Stimulated activated CD4-positive, alpha-beta T cell treated with anti-CD3 and anti-CD28 coated beads, Interleukin-4, amount 100 ng/mL, for 24 hours (primary cell): ENCODE measurements around the gene FCHSD2.
A peak's percentile ranks its signal among the peaks of the same experiment; 100 is the strongest.

Experiments used
- DNase-seq: peaks from one replicate; pipeline ENCODE4 v3.0.0-alpha.2; 2020

FCHSD2 gene

DNA sequence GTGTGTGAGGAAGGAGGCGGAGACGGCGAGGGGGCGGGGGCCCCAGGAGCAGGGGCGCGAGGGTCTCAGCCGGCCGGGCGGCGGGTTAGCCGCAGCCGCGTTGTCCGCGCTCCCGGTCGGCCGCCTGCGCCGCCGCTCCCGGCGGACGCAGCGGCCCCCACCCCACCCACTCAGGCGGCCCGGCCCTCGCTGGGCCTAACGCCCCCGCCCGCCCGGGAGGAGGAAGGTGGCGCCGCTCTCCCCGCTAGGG lies at the start of gene FCHSD2:
FCHSD2 (minus strand) TSS at position 191 of the 250 bp plus-strand sequence. CDS start 441 bp downstream, outside the sequence.
- DNase-seq = peak; percentile 49

DNA sequence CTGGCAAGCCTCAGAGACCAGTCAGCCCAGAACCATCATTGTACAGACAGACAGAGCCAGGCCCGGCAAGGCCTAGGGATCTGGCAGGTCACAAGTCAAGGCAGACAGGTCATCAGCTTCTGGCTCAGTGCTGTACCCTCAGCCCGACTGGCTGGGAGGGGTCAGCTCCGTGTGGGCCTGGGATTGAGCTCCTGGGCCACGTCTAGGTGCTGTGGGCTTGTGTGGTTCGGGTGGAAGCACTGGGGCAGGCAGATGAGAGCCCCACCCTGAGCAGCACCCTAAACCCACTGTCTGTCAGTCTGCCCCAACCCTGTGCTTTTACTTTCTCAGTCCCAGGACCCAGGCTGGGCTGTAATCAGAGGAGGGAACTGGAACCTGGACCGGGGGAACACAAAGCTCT lies 49.0 kb upstream of the FCHSD2 start:
- DNase-seq = no peak

DNA sequence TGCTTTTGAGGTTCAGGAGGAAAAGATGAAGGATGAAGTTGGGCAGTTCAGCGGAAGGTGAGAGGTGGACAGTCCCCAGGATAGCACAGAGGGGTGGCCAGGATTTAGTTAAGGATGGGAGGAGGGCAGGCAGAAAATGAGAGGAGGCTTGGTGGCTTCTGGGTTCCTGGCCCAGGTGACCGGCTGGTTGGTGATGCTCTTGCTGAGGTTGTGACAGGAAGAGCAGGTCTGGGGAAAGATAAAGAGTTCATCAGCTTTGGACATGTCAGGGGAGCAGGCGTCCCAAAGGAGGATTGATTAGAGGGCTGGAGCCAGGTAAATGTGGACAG lies 48.4 kb upstream of the FCHSD2 start:
- no peak for DNase-seq

DNA sequence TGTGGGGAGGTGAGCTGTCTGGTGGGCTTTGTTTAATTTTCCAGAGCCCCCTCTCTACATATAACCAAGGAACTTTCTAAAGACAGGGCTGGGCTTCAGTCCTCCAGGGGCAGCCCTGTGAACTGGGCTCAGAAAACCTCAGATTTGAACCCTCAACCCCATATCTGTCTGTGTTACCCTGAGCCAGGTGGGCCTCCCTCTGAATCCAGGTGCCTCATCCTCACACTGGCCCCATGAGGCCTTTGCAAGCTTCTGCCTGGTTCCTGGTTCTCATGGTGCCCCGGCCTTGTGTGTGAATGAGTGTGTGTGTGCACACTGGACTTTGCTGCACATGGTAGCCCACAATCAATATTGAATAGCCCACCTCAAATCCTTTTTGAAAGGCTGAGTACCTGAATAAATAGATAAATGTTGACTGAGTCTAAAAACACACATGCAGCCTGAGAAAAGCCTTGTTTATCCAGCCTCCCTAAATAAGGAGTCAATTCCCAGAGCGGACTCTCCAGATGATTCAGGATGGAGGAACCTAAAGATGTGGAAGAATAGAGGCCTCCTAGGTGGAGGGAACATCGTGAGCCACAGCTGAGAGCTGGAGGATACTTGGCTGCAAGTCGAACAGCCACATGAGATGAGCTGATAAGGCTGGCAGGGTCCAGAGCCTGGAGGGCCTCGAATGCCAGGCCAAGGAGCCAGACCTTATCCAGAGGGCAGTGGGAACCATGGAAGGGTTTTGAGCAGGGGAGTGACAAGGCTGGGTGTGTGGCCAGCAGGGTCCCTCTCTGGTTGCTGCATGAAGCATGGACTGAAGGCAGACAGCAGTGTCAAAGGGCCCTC lies 47.8 kb upstream of the FCHSD2 start:
- no peak for DNase-seq

DNA sequence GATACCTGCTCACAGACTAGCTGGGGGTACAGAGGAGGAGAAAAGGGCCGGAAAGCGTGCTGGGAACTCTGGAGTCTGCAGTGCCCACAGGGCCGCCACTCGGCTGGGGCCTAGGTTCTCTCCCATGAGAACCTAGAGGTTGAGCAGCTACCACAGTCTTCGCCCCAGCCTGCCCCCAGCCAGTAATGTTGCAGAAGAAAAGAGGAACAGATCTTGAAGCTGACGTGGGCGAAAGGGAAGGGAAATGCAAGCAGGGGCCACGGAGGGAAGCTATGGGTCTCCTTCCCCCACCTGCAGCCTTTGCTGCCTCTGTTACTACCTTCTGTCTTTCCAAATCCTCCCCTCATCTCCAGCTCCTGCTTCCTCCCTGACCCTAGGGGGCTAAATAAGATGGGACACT lies 47.2 kb upstream of the FCHSD2 start:
- DNase-seq = no peak

DNA sequence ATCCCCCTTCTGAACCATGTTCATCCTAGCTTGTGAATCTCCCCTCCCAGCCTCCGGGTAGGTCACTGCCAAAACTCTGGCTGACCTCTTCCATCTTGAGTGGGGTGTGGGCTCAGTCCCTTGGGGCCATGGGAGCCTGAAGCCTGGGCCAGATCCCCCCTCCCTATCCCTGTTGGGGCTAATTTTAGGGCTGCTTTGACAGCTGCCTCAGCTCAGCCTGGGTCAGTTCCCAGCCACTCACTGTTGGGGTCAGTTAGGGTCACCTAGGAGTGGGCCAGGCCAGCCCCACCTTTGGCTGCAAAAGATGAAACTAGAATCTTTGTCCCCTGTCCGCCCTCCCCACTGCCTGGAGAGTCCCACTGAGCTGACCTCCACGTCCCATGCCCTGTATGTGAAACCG lies 46.2 kb upstream of the FCHSD2 start:
- DNase-seq = no peak

DNA sequence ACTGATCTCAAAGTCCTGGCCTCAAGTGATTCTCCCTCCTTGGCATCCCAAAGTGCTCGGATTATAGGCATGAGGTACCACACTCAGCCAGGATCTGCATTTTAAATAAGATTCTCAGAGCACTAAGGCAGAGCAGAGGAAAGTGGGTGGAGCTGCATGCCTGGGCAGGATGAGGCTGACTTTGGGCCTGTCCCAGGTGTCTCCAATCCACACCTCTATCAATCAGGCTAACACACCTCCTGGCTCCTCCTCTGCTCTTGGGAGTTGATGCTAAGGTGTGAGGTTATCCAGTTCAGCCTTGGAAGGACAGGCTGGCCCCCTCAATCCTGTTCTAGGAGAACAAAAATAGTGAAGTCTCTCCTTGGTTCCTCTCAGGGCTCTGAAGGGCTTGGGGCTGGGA lies 45.7 kb upstream of the FCHSD2 start:
- no peak for DNase-seq

DNA sequence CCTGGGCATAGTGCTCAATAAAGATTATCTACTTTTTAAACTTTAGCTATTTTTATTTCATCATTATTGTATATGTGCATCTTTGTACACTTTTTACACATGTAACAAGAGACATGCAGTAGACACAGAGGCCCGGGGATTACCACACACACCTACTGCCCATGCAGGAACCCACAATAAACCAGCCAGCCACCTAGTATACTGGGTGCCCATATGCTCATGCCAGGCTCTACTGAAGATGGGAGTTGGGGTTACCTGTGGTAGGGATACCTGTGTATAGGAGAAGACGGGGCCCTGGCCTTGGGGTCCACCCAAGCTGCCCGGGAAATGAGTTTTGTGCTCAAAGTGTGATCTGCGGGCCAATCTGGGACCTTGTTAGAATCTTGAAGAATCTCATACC lies 44.8 kb upstream of the FCHSD2 start:
- no peak for DNase-seq

DNA sequence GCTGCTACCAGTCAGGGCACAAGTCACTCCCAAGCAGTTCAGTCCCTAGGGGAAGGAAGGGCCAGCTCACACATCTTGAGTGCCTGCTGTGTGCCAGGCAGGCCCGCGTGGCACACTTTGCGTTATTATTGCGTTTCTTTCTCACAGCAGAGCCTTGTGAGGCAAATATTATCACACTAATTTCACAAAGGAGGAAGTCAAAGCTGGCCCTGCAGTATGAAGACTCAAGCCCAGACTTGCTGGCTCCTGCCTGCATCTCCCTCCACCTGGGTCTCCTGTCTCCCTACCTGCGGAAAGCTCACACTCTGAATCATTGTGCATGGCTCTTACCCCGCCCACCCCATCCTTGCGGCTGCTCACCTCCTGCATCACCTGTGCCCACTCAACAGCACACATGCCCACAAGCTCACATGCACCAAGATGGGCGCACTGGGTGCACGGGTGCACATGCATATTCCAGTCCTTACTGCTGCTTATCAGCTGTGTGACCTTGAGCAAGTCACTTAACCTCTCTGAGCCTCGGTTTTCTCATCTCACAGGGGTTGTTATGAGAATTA lies 44.3 kb upstream of the FCHSD2 start:
- DNase-seq = no peak

DNA sequence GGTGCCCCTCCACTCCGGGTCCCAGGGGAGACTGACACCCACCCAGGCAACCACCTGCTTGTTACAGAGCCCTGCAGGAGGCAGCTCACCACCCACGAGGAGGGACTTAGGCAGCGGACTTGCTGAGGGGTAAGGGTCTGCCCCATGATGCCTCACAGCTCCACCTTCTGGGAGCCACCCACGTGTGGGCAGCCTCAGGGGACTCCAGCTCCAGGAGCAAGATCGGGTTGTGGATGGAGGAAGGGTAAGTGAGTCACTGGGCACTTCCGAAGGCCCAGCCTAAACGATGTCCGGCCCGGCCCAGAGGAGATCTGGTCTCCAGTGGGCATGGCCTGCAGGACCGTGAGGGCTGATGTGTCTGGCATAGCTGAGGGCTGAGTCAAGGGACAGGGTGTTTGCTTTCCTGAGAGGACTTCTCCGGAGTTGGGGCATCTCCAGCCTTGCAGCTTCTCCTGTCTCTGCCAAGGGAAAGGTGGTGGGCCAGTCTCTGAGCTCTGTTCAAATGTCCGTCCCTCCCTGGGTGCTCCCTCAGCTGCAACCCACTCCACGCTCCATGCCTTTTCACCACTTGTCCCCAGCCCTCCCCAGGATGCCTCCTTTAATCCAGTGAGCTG lies 43.7 kb upstream of the FCHSD2 start:
- no peak for DNase-seq

DNA sequence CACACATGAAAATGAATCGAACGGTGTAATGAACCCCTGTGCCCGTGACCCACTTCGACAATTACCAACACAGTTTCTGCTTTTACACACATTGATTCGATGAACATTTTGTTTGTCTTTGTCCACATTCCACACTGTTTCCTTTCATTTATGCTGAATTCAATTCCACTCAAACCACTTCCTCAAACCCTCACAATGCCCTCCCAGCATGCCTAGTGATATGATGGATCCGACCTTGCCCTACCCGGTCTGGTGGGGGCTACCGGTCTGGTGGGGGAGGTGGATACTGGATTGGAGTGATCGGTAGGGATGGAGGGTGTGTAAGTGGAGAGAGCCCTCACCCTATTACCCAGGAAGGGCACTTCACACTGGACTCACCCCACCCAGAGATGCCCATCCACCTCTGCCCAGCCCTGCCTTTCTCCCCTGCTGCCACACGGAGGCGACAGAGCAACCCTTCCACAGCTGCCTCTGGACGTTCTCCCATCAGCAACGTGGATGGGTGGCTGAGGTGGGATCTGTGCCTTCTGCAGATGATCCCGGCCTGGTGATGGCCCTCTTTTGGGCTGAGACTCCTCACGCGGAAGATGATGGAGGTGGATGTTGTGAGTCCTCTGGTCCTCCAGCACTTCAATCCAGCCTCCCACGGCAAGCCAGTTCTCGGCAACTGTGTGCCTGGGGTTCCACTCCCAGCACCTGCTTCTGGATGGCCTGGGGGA lies 43.0 kb upstream of the FCHSD2 start:
- peak; percentile 56 for DNase-seq

DNA sequence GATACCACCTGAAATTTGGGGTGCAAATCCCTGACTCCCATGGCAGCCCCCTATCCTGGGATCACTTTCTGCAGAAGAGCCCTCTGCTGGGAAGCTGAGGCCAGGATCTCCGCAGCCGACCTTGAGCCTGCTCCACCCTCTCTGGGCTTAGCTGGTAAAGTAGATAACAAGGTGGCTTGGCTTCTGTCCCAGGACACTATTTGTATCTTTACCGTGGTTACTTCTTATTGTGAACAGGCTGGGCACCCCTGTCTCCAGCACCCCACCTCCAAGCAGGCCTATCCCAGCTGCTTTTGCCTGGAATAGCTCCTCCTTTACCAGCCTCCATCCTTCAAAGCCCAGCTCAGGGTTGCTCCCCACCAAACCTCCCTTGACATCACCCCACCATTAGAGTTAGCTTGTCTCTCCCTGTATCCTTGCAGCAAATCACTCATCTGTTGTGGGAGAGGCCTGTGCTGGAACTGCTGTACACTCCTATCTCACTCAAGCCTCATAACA lies 40.8 kb upstream of the FCHSD2 start:
- no peak for DNase-seq

DNA sequence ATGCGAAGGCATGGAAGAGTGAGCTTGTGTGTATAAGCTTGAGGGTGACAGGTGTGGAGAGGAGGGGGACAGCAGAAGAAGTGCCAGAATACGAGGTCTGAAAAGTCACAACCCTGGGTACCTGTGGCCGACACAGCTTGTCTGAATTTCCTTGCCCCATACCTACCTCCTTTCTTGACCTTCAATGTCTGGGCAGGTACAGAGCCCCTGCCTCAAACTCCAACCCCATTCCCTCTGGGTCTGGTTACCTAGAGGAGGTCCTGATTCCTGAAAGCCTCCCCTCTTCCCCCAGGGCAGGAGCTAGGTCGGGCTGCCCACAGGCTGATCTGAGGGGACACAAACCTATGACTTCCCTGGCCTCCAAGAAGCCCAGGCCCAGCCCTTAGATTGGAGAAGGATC lies 36.6 kb upstream of the FCHSD2 start:
- no peak for DNase-seq

DNA sequence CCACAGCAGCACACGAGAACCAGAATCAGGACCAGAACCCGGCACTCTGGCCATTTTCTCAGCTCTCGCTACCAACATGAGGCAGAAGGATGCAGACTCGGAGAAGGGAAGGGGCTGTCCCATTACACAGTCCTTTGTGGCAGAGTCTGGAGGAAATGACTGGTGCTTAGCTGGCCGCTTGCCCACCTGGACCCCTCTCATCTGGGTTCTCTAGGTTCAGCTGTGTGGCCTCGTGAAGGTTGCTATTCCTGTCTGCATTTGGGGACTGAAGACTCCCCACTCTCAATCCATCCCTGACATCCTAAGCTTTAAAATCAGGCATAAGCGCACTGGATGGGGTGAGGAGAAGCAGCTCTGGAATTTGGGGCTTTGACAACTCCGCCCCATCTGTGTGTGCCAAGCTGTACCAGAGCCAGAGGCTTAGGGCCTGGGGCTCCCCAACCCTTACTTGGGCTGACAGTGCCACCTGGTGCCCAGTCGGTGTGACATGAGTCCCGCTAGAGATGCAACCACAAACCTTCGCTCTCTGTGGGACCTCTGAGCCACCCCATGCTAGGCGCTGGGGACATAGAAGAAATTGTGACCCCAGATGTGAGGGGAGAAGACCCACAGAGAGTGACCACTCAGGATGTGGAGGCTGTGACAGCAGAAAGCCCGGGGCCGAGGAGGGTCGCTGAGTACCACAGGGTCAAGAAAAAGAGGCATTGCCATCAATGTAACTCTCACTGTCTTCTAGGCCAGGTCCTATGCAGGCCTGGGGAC lies 35.8 kb upstream of the FCHSD2 start:
- peak; percentile 83 for DNase-seq

DNA sequence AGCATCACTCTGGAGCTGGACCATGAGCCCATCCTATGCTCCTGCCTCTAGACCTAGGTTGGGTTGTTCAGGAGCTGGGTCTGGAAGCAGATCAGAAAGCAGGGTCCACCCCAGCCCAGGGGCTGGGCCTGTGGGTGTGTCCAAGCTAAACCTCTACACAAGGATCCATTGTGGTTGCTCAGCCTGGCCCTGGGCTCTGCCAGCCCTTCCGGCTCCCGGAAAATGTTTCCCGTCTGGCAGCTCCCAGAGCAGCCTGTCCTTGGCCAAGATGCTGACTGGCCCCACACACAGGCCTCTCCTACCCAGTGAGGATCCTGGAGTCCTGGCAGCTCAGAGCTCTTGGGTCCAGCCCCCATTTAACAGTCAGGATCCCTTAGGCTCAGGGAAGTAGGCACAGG lies 35.3 kb upstream of the FCHSD2 start:
- no peak for DNase-seq

DNA sequence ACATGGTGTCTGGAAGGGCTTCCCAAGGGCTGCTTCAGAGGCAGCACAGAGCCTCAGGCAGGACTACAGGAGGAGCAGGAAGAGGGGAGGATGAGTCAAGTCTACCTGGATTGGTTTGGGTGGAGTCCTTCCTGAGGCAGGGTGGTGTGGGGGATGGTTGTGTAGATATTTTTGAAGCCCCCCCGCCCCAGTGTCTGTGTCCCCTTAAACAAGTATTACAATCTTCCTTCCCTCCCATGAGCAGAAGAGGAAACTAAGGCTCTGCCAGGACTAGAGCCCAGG lies 34.7 kb upstream of the FCHSD2 start:
- no peak for DNase-seq

DNA sequence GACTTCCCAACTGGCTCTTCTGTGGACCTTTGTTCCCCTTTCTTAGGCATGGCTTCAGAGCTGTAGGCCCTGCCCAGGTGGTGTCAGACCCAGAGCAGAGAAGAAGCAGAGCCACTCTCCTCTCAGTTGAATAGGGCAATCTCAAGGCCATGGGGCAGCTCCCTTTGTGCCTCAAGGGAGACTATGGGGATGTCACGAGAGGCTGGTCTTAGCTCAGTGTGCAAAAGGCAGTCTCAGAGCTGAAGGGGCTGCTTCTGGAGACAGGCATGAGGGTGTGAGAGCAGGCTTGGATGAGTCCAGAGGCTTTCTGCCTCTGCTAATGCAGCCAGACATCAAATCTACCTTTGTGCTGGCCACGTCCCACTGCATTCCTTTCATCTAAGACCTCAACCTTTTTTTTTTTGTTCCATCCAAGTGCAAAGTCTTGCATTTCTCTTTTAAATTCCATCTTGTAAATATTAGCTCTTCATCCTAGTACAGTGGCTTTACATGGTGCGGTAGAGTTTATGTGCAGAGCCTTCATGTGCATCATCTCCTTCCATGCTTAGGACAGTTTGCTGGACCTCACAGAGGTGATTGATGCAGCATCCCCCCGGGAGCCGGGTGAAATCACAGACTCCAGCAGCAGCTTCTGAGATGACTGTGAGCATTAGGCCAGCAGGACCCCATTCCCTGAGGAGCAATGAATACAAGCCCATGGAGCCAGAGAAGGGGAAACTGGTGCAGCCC lies 34.2 kb upstream of the FCHSD2 start:
- no peak for DNase-seq

DNA sequence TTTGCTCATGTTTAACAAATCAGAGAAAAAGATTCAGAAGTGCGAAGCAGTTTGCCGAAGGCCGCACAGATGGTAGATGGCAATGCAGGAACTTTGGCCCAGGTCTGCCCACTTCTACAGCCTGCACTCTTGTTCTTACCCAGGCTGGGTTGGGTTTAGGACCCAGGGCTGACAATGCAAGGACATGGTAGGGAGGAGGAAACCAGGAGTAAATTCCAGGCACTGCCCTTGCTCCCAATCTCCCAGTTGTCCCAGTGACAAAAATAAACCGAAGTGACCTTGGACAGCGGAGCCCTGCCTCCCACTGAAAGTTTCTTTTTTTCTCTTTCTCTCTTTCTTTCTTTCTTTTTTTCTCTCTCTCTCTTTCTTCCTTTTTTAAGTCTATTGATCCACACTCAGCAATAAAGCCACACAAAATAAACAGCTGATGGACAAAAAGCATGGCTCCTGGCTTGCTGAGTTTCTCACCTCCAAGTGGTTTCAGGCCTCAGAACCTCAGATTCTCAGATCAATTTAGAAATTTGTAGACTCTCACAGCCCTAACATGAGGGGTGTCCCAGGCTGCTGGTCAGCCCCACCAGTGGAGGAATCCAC lies 33.5 kb upstream of the FCHSD2 start:
- DNase-seq = no peak

DNA sequence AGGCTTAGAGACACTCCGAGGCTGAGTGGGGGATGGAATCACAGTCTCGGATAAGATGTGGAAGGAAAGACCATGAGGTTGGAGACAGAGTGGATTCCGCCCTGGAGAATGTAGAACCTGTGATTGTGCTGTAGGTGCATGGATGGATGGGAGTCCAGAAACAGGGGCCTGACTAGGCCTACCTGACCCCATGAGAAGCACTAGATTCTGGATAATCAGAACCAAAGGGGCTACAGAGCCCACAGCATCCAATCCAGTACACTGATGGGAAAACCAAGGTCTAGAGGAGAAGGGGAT lies 32.3 kb upstream of the FCHSD2 start:
- no peak for DNase-seq

DNA sequence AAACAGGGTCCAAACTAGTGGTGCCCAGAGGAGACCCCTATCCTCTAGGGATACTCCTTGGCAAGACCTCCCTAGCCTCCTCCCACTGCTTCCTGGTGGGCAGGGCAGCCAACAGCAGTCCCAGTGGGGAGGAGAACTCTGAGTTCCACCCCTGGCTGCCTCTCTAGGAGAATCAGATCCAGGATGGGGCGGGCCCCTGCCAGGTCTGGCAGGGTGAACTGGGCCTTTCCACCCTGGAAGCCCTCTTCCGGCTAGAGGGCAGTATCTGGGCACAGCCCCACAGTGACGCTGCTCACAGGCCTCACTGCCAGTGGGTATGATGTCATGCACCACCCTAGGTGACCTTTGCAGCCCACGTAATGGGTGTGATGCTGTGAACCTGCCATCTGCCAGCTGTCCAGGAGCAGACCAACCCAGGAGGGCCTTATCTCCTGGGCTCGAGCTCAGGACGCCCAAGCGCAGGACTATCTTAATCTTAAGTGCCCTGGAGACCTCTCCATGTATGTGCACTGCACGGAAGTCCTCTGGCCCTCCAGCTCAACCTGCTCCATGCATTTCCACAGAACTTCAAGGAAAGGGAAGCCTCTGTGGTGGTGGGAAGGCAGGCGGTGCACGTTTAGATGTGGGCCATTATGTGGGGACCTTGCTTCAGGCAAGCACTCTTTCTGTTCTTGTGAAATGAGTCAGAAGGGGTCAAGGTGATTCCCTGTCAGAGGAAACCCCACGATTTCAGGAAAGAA lies 31.8 kb upstream of the FCHSD2 start:
- DNase-seq = no peak

DNA sequence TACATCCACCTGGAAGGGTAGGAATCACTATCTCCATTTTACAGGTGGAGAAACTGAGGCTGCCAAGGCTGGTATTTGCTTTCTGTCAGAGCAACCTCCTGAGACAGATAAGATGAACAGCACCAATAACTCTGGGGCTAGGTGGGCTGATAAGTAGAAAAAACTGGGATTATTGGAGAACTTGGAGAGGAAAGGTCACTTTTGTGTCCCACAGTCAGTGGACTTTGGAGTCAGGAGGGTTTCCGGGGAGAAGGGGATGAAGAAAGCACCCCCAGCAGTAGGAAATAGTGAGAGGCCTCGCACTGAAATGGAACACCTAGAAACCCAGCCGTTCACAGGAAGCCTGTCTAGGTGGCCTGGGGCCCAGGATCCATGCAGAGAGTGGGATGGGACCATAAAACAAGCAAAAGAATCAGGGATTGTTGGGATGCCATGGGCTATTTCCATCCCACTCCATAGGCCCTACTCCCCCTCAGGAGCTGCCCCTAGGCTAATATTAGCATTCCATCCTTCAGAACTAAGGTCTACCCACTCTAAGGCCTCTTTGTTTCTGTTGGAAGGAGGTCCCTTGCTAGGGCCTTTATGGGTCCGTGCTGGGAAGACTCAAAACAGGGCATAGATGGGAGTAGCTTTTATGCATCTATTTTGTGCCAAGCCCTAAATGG lies 31.0 kb upstream of the FCHSD2 start:
- DNase-seq = no peak
